K562 treated with DMSO at 1 percent for 4 hours (cell line): ENCODE measurements around the gene KLF11. TPM values are rescaled to one million over a fixed set of nuclear protein-coding genes. Genes with fewer than 3 reads are reported as not detected.

ENCODE experiments used
- total RNA-seq: library from RNA; unstranded; fragments of 300-600 nt; gene quantifications from 2 replicates; pipeline ENCODE4 v1.2.3, GENCODE V29; 2022; ENCODE audit not compliant: insufficient read depth

The KLF11 gene
- 6.7 and 9.2 TPM in 2 replicates for total RNA-seq

GRCh38 chr2:10043256-10043905 lies at the start of gene KLF11:
Gene KLF11, plus strand, starts transcription at chr2:10043550. Its CDS starts 167 bp downstream, at chr2:10043717.

DNA sequence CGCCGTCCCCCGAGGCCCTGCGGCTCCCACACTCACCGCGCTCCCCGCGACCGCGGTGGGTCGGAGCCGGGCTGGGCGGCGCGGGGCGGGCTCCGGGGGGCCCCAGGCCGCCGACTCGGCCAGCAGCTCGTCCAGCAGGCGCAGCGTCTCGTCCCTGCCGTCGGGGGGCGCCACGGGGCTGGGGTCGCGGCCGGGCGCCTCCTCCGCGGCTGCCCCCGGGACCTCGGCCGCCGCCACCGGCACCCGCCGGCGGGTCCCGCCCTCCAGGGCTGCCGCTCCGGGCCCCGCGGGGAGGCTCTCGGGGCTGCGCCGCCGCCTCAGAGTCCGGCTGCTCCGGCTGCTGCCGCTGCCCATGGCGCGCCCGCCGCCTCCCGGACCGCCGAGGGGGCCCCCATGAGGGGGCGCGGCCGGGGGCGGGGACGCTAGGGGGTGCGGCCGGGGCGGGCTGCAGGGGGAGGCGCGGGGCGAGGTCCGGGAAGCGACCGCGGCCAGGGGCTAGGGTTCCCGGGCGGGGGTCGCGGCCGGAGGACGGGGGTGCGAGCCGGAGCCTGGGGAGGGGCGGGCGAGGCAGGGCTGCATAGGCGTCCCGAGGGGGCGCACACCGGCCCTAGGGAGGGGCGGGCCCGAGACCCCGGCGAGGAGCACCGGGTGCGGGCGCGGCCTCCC lies 36.7 kb downstream of the KLF11 start, which contains the start of gene CYS1:
CYS1 (minus strand) TSS at position 542 of the 666 bp plus-strand sequence; CDS start at position 354, 188 bp downstream.

Other genes starting within 250 kb of the KLF11 start
- 7.6 and 9.5 TPM in 2 replicates for gene TAF1B, start 200.1 kb upstream of the KLF11 start, total RNA-seq
- gene GRHL1, start 91.9 kb upstream of the KLF11 start, total RNA-seq, result 6.6 and 9.2 TPM in 2 replicates
- not detected in 2 replicates for gene CYS1, start 36.9 kb downstream of the KLF11 start, total RNA-seq
- gene RRM2, start 79.2 kb downstream of the KLF11 start, total RNA-seq, result 43.0 and 45.2 TPM in 2 replicates